HEK293 (cell line): ENCODE results near the gene RPL22.

Source experiments
- HOXA7 ChIP-seq: sonication (generic); formaldehyde crosslinking; IDR thresholded peaks from 2 replicates; pipeline ENCODE4 v1.8.1; 2022; ENCODE audit warnings: missing genetic modification reagents, borderline replicate concordance
- KLF7 ChIP-seq: fragments of 450-650 bp; formaldehyde crosslinking; IDR thresholded peaks from 2 replicates; pipeline ENCODE4 v1.5.1; 2016; ENCODE audit warnings: missing biosample characterization, missing genetic modification characterization, borderline replicate concordance
- PRDM2 ChIP-seq: fragments of 450-650 bp; formaldehyde crosslinking; IDR thresholded peaks from 2 replicates; pipeline ENCODE4 v1.5.1; 2016; ENCODE audit warnings: missing biosample characterization, missing genetic modification characterization, borderline replicate concordance
- SCRT2 ChIP-seq: fragments of 450-650 bp; formaldehyde crosslinking; IDR thresholded peaks from 2 replicates; pipeline ENCODE4 v1.5.1; 2016; ENCODE audit warnings: missing biosample characterization, missing genetic modification characterization
- TSHZ1 ChIP-seq: fragments of 450-650 bp; formaldehyde crosslinking; IDR thresholded peaks from 2 replicates; pipeline ENCODE4 v1.5.1; 2016; ENCODE audit warnings: missing biosample characterization, missing genetic modification characterization, borderline replicate concordance
- WT1 ChIP-seq: fragments of 450-650 bp; formaldehyde crosslinking; IDR thresholded peaks from 2 replicates; pipeline ENCODE4 v1.5.1; 2016; ENCODE audit warnings: missing biosample characterization, missing genetic modification characterization
- ZNF202 ChIP-seq: fragments of 450-650 bp; formaldehyde crosslinking; IDR thresholded peaks from 2 replicates; pipeline ENCODE4 v1.5.1; 2016; ENCODE audit warnings: missing biosample characterization, missing genetic modification characterization, borderline replicate concordance
- ZNF341 ChIP-seq: fragments of 450-650 bp; formaldehyde crosslinking; IDR thresholded peaks from 2 replicates; pipeline ENCODE4; 2016; ENCODE audit warnings: low read depth, missing biosample characterization, missing genetic modification characterization
- ZNF350 ChIP-seq: fragments of 450-650 bp; formaldehyde crosslinking; IDR thresholded peaks from 2 replicates; pipeline ENCODE4 v1.5.0; 2017; ENCODE audit warnings: missing biosample characterization, mild to moderate bottlenecking, missing genetic modification characterization
- ZNF366 ChIP-seq: fragments of 450-650 bp; formaldehyde crosslinking; conservative IDR thresholded peaks from 2 replicates; pipeline ENCODE4 v1.5.1; 2016; ENCODE audit warnings: missing biosample characterization, missing genetic modification characterization
- ZNF488 ChIP-seq: fragments of 450-650 bp; formaldehyde crosslinking; IDR thresholded peaks from 2 replicates; pipeline ENCODE4 v1.5.1; 2016; ENCODE audit warnings: missing biosample characterization, missing genetic modification characterization
- ZNF571 ChIP-seq: fragments of 450-650 bp; formaldehyde crosslinking; IDR thresholded peaks from 2 replicates; pipeline ENCODE4 v1.5.0; 2017; ENCODE audit warnings: missing biosample characterization, missing genetic modification characterization
- TF ChIP-seq, protein P1 (sequence below): fragments of 450-650 bp; formaldehyde crosslinking; IDR thresholded peaks from 2 replicates; pipeline ENCODE4 v1.5.1; 2016; ENCODE audit warnings: missing biosample characterization, missing genetic modification characterization
- TF ChIP-seq, protein P2 (sequence below): fragments of 450-650 bp; formaldehyde crosslinking; IDR thresholded peaks from 2 replicates; pipeline ENCODE4 v1.5.1; 2017; ENCODE audit warnings: missing biosample characterization, missing genetic modification characterization
- TF ChIP-seq, protein P3 (sequence below): fragments of 450-650 bp; formaldehyde crosslinking; IDR thresholded peaks from 2 replicates; pipeline ENCODE4 v1.5.1; 2016; ENCODE audit warnings: missing biosample characterization, missing genetic modification characterization
- TF ChIP-seq, protein P4 (sequence below): fragments of 450-650 bp; formaldehyde crosslinking; IDR thresholded peaks from 2 replicates; pipeline ENCODE4 v1.5.1; 2016; ENCODE audit warnings: missing biosample characterization, missing genetic modification characterization
- TF ChIP-seq, protein P5 (sequence below): fragments of 450-650 bp; formaldehyde crosslinking; IDR thresholded peaks from 2 replicates; pipeline ENCODE4 v1.5.1; 2016; ENCODE audit warnings: missing biosample characterization, missing genetic modification characterization
- TF ChIP-seq, protein P6 (sequence below): IDR thresholded peaks from 2 replicates; pipeline ENCODE4 v1.6.1; 2011; ENCODE audit warnings: mild to moderate bottlenecking, low read depth, low read length, borderline replicate concordance

Gene RPL22

DNA sequence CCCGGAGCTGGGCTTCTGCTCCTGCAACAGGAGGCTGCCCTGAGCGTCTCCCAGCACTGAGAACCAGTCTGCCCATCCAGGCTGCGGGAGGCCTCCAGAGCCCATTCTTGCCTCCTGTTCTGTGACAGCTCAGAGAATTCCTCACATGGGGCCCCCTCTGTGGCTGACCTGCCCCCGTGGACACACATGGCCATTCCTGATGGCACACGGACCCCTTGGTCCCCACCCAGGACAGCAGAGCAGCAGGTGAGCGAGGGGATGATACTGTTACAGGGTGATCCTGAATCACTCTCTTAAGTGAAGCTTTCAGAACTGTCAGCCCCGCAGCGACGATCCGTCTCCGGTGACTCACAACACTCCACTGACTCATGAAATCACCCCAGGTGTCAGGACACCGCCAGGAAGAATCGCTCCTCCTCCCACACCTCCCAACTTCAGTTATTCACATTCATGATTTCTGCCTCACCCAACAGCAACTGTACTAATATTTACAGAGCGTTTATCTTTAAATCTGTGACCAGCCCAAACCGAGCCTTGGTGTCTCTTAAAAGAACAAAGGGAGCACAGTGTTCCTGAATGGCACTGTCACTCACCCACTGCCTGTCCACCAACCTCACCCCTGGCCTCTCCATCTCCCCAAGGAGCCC is 41.7 kb downstream of the RPL22 start (continued):
- TF ChIP-seq ZNF366 (tag by site-specific recombination): peak; percentile 52; the same call in 1 of the 2 replicates
- peak; percentile 40; the same call in 1 of the 2 replicates for TF ChIP-seq WT1 (tag by site-specific recombination)
- TF ChIP-seq, protein P1, sequence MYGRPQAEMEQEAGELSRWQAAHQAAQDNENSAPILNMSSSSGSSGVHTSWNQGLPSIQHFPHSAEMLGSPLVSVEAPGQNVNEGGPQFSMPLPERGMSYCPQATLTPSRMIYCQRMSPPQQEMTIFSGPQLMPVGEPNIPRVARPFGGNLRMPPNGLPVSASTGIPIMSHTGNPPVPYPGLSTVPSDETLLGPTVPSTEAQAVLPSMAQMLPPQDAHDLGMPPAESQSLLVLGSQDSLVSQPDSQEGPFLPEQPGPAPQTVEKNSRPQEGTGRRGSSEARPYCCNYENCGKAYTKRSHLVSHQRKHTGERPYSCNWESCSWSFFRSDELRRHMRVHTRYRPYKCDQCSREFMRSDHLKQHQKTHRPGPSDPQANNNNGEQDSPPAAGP (tag by site-specific recombination): peak; percentile 91
- TF ChIP-seq ZNF202: no peak
- peak; percentile 70 for TF ChIP-seq TSHZ1 (tag by site-specific recombination)
- TF ChIP-seq, protein P2, sequence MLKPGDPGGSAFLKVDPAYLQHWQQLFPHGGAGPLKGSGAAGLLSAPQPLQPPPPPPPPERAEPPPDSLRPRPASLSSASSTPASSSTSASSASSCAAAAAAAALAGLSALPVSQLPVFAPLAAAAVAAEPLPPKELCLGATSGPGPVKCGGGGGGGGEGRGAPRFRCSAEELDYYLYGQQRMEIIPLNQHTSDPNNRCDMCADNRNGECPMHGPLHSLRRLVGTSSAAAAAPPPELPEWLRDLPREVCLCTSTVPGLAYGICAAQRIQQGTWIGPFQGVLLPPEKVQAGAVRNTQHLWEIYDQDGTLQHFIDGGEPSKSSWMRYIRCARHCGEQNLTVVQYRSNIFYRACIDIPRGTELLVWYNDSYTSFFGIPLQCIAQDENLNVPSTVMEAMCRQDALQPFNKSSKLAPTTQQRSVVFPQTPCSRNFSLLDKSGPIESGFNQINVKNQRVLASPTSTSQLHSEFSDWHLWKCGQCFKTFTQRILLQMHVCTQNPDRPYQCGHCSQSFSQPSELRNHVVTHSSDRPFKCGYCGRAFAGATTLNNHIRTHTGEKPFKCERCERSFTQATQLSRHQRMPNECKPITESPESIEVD (tag by site-specific recombination): no peak
- TF ChIP-seq ZNF488 (tag by site-specific recombination): no peak
- TF ChIP-seq KLF7 (tag by site-specific recombination): no peak
- TF ChIP-seq, protein P3, sequence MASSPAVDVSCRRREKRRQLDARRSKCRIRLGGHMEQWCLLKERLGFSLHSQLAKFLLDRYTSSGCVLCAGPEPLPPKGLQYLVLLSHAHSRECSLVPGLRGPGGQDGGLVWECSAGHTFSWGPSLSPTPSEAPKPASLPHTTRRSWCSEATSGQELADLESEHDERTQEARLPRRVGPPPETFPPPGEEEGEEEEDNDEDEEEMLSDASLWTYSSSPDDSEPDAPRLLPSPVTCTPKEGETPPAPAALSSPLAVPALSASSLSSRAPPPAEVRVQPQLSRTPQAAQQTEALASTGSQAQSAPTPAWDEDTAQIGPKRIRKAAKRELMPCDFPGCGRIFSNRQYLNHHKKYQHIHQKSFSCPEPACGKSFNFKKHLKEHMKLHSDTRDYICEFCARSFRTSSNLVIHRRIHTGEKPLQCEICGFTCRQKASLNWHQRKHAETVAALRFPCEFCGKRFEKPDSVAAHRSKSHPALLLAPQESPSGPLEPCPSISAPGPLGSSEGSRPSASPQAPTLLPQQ (tag by site-specific recombination): 0 out of 2 replicates have a peak, but pooled peaks have one; percentile 14
- TF ChIP-seq, protein P4, sequence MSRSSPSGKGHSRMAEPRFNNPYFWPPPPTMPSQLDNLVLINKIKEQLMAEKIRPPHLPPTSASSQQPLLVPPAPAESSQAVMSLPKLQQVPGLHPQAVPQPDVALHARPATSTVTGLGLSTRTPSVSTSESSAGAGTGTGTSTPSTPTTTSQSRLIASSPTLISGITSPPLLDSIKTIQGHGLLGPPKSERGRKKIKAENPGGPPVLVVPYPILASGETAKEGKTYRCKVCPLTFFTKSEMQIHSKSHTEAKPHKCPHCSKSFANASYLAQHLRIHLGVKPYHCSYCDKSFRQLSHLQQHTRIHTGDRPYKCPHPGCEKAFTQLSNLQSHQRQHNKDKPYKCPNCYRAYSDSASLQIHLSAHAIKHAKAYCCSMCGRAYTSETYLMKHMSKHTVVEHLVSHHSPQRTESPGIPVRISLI (tag by site-specific recombination): no peak
- no peak for TF ChIP-seq ZNF341
- no peak for TF ChIP-seq ZNF571 (tag by site-specific recombination)
- no peak for TF ChIP-seq PRDM2 (tag by site-specific recombination)
- TF ChIP-seq, protein P5, sequence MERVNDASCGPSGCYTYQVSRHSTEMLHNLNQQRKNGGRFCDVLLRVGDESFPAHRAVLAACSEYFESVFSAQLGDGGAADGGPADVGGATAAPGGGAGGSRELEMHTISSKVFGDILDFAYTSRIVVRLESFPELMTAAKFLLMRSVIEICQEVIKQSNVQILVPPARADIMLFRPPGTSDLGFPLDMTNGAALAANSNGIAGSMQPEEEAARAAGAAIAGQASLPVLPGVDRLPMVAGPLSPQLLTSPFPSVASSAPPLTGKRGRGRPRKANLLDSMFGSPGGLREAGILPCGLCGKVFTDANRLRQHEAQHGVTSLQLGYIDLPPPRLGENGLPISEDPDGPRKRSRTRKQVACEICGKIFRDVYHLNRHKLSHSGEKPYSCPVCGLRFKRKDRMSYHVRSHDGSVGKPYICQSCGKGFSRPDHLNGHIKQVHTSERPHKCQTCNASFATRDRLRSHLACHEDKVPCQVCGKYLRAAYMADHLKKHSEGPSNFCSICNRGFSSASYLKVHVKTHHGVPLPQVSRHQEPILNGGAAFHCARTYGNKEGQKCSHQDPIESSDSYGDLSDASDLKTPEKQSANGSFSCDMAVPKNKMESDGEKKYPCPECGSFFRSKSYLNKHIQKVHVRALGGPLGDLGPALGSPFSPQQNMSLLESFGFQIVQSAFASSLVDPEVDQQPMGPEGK (tag by site-specific recombination): peak; percentile 68
- TF ChIP-seq, protein P6, sequence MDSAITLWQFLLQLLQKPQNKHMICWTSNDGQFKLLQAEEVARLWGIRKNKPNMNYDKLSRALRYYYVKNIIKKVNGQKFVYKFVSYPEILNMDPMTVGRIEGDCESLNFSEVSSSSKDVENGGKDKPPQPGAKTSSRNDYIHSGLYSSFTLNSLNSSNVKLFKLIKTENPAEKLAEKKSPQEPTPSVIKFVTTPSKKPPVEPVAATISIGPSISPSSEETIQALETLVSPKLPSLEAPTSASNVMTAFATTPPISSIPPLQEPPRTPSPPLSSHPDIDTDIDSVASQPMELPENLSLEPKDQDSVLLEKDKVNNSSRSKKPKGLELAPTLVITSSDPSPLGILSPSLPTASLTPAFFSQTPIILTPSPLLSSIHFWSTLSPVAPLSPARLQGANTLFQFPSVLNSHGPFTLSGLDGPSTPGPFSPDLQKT: no peak
- no peak for TF ChIP-seq HOXA7 (CRISPR knock-in tag)
- TF ChIP-seq ZNF350: no peak
- peak; percentile 88 for TF ChIP-seq SCRT2
